HEK293T (cell line): ENCODE measurements around the gene SLC39A5.
"Not testable (repeated sequence)": the region's sequence is repeated elsewhere in the genome, so short reads cannot be mapped to it uniquely, and the experiment has no call there.

Experiments
- CTCF ChIA-PET: fragments of 350-600 bp; formaldehyde crosslinking; extraction: SDS; loops from one replicate; lab custom pipeline; 2021; ENCODE audit warnings: antibody characterized with exemption, inconsistent platforms; lab: Yijun Ruan, JAX
- POLR2A ChIA-PET: fragments of 350-600 bp; formaldehyde crosslinking; extraction: SDS; loops from one replicate; lab custom pipeline; 2020; ENCODE audit warnings: antibody characterized with exemption, inconsistent platforms; lab: Yijun Ruan, JAX
- DNase-seq: peaks from one replicate; pipeline ENCODE4 v3.0.0; 2012; ENCODE audit warnings: mixed read lengths; ENCODE audit errors: extremely low spot score
- ARNT ChIP-seq: fragments of 450-650 bp; IDR thresholded peaks from 2 replicates; pipeline ENCODE4 v1.6.1; 2017; ENCODE audit warnings: mild to moderate bottlenecking
- BHLHE40 ChIP-seq: fragments of 450-650 bp; IDR thresholded peaks from 2 replicates; pipeline ENCODE4 v1.6.1; 2016; ENCODE audit warnings: mild to moderate bottlenecking, moderate library complexity, borderline replicate concordance
- CTBP1 ChIP-seq: fragments of 450-650 bp; IDR thresholded peaks from 2 replicates; pipeline ENCODE4 v1.6.1; 2016; ENCODE audit warnings: borderline replicate concordance
- ELF4 ChIP-seq: fragments of 450-650 bp; IDR thresholded peaks from 2 replicates; pipeline ENCODE4 v1.6.1; 2017; ENCODE audit warnings: antibody characterized with exemption
- FOXA1 ChIP-seq: fragments of 450-650 bp; IDR thresholded peaks from 2 replicates; pipeline ENCODE4 v1.6.1; 2016; ENCODE audit warnings: mild to moderate bottlenecking
- FOXK2 ChIP-seq: fragments of 450-650 bp; IDR thresholded peaks from 2 replicates; pipeline ENCODE4 v1.6.1; 2016; ENCODE audit warnings: mild to moderate bottlenecking
- FOXM1 ChIP-seq: fragments of 450-650 bp; IDR thresholded peaks from 2 replicates; pipeline ENCODE4 v1.6.1; 2017; ENCODE audit warnings: mild to moderate bottlenecking, borderline replicate concordance
- HDGF ChIP-seq: fragments of 450-650 bp; IDR thresholded peaks from 2 replicates; pipeline ENCODE4 v1.6.1; 2017; ENCODE audit warnings: antibody characterized with exemption, borderline replicate concordance
- L3MBTL2 ChIP-seq: fragments of 450-650 bp; conservative IDR thresholded peaks from 2 replicates; pipeline ENCODE4 v1.6.1; 2016; ENCODE audit warnings: mild to moderate bottlenecking
- LEF1 ChIP-seq: fragments of 450-650 bp; IDR thresholded peaks from 2 replicates; pipeline ENCODE4 v1.6.1; 2017; ENCODE audit warnings: mild to moderate bottlenecking, borderline replicate concordance
- NFRKB ChIP-seq: fragments of 450-650 bp; IDR thresholded peaks from 2 replicates; pipeline ENCODE4 v1.6.1; 2016; ENCODE audit warnings: mild to moderate bottlenecking, moderate library complexity
- PKNOX1 ChIP-seq: fragments of 450-650 bp; IDR thresholded peaks from 2 replicates; pipeline ENCODE4 v1.6.1; 2016
- SP1 ChIP-seq: fragments of 450-650 bp; IDR thresholded peaks from 2 replicates; pipeline ENCODE4 v1.6.1; 2017
- SUZ12 ChIP-seq: fragments of 450-650 bp; IDR thresholded peaks from 2 replicates; pipeline ENCODE4 v1.6.1; 2016; ENCODE audit warnings: mild to moderate bottlenecking
- TARDBP ChIP-seq: fragments of 450-650 bp; IDR thresholded peaks from 2 replicates; pipeline ENCODE4 v1.6.1; 2016
- ZNF384 ChIP-seq: fragments of 450-650 bp; IDR thresholded peaks from 2 replicates; pipeline ENCODE4 v1.6.1; 2016

The SLC39A5 gene

GRCh38 chr12:56274299-56274698, 44.4 kb downstream of the SLC39A5 start:
- no peak for DNase-seq
- ChIA-PET CTCF (no interaction called here), POLR2A (no interaction called here)
- TF ChIP-seq ELF4: no peak
- TF ChIP-seq NFRKB: no peak
- TF ChIP-seq FOXM1: no peak
- no peak for TF ChIP-seq SUZ12
- no peak for TF ChIP-seq ARNT
- TF ChIP-seq FOXK2: no peak
- TF ChIP-seq ZNF384: no peak

- ChIA-PET CTCF (no interaction called here), POLR2A (interaction anchor here (1.2 kb wide), 1 partner anchor 12 kb away, joined by 3 read pairs; the partner anchor contains the start of gene COQ10A)
- no peak for TF ChIP-seq CTBP1
- TF ChIP-seq ZNF384: no peak
- TF ChIP-seq SUZ12: no peak
- TF ChIP-seq NFRKB: no peak
- TF ChIP-seq PKNOX1: no peak
- TF ChIP-seq FOXK2: no peak
- no peak for TF ChIP-seq FOXA1
- TF ChIP-seq L3MBTL2: no peak
- no peak for TF ChIP-seq SP1
- TF ChIP-seq HDGF: no peak
- no peak for TF ChIP-seq LEF1
- no peak for TF ChIP-seq ELF4
- TF ChIP-seq BHLHE40: no peak
- no peak for TF ChIP-seq TARDBP
- TF ChIP-seq ARNT: no peak
- no peak for DNase-seq
Measured at GRCh38 chr12:56278905-56279304, 49.1 kb downstream of the SLC39A5 start.

GRCh38 chr12:56280849-56281248, 51.0 kb downstream of the SLC39A5 start:
- TF ChIP-seq ELF4 (no peak), PKNOX1 (no peak), SP1 (no peak), TARDBP (no peak), SUZ12 (no peak), CTBP1 (no peak), FOXA1 (no peak), FOXK2 (no peak), LEF1 (no peak), BHLHE40 (no peak), ZNF384 (no peak), FOXM1 (no peak), NFRKB (no peak), L3MBTL2 (no peak), HDGF (no peak), ARNT (no peak)
- ChIA-PET CTCF (no interaction called here), POLR2A (no interaction called here)
- DNase-seq: no peak

GRCh38 chr12:56282030-56282429, 52.2 kb downstream of the SLC39A5 start:
- no peak for TF ChIP-seq NFRKB
- no peak for DNase-seq
- CTCF ChIA-PET: no interaction called here
- POLR2A ChIA-PET: no interaction called here

- DNase-seq: no peak
- CTCF ChIA-PET: no interaction called here
- POLR2A ChIA-PET: no interaction called here
- TF ChIP-seq ZNF384 (no peak), FOXA1 (no peak), PKNOX1 (no peak), ELF4 (no peak), TARDBP (no peak), ARNT (no peak), SUZ12 (no peak), L3MBTL2 (no peak)
Measured at GRCh38 chr12:56282579-56282978, 52.7 kb downstream of the SLC39A5 start.

GRCh38 chr12:56284263-56284662, 54.4 kb downstream of the SLC39A5 start:
- POLR2A ChIA-PET, DNase-seq, CTCF ChIA-PET: not testable (repeated sequence)

- no peak for DNase-seq
- TF ChIP-seq SUZ12 (no peak), BHLHE40 (no peak)
- ChIA-PET CTCF (no interaction called here), POLR2A (interaction anchor here (0.8 to 1.1 kb wide), 2 partner anchors 14 to 168 kb away, joined by 3 to 4 read pairs; partner anchors contain the start of genes CS and ZC3H10)
Measured at GRCh38 chr12:56286044-56286830, 56.4 kb downstream of the SLC39A5 start.
